ENCODE measurements around the gene PXK. TPM values are rescaled to one million over a fixed set of nuclear protein-coding genes. Genes with fewer than 3 reads are reported as not detected.

PXK gene
- total and polyA plus RNA-seq, 2 donors (not counting 1 experiment from before 2014, with no cell fraction given), result 54.6 to 65.2 TPM

- TF ChIP-seq, protein P1, sequence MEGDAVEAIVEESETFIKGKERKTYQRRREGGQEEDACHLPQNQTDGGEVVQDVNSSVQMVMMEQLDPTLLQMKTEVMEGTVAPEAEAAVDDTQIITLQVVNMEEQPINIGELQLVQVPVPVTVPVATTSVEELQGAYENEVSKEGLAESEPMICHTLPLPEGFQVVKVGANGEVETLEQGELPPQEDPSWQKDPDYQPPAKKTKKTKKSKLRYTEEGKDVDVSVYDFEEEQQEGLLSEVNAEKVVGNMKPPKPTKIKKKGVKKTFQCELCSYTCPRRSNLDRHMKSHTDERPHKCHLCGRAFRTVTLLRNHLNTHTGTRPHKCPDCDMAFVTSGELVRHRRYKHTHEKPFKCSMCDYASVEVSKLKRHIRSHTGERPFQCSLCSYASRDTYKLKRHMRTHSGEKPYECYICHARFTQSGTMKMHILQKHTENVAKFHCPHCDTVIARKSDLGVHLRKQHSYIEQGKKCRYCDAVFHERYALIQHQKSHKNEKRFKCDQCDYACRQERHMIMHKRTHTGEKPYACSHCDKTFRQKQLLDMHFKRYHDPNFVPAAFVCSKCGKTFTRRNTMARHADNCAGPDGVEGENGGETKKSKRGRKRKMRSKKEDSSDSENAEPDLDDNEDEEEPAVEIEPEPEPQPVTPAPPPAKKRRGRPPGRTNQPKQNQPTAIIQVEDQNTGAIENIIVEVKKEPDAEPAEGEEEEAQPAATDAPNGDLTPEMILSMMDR (conservative IDR thresholded peaks at IDR 0.05 in 1 of 2, IDR thresholded peaks at IDR 0.05 in 1 of 2; ENCODE audit: low read depth in 1 of 2, low read length in 2 of 2), result no peak
- no peak for TF ChIP-seq EZH2 (IDR thresholded peaks at IDR 0.05; ENCODE audit: low read length, missing control alignments)
- H2AFZ ChIP-seq (ENCODE audit: low read length), result no peak overlapping the region
- H3K36me3 ChIP-seq (ENCODE audit: control insufficient read depth, insufficient read depth, low read length), result peaks cover 3% of the 10 kb centered on the region
- H3K27ac ChIP-seq (ENCODE audit: insufficient read depth, low read length), result no peak overlapping the region
- H3K9me3 ChIP-seq (ENCODE audit: control insufficient read depth, insufficient read depth, low read depth, low read length), result no peaks in the 10 kb centered on the region
- no peak overlapping the region for H3K9ac ChIP-seq (ENCODE audit: insufficient read depth, low read length)
- H3K4me1 ChIP-seq (ENCODE audit: control insufficient read depth, extremely low read depth, insufficient read depth, low read length), result no peaks in the 10 kb centered on the region
- no peak for DNase-seq (ENCODE audit: low read depth in 2 of 2)
- H3K4me2 ChIP-seq (ENCODE audit: extremely low read depth, insufficient read depth, low read length), result no peak overlapping the region
- no peaks in the 10 kb centered on the region for H3K27me3 ChIP-seq (ENCODE audit: control insufficient read depth, insufficient read depth, low read length)
- no peaks in the 10 kb centered on the region for H4K20me1 ChIP-seq (ENCODE audit: control insufficient read depth, extremely low read depth, insufficient read depth, low read length)
- no peaks in the 10 kb centered on the region for H3K79me2 ChIP-seq (ENCODE audit: control insufficient read depth, insufficient read depth, low read length)
- no peak overlapping the region for H3K4me3 ChIP-seq (replicated peaks in 1 of 4; ENCODE audit: control extremely low read depth in 1 of 4, insufficient read depth in 1 of 4, low read depth in 3 of 4, low read length in 4 of 4)
Measured at GRCh38 chr3:58417075-58417474, 84.4 kb downstream of the PXK start.

DNA sequence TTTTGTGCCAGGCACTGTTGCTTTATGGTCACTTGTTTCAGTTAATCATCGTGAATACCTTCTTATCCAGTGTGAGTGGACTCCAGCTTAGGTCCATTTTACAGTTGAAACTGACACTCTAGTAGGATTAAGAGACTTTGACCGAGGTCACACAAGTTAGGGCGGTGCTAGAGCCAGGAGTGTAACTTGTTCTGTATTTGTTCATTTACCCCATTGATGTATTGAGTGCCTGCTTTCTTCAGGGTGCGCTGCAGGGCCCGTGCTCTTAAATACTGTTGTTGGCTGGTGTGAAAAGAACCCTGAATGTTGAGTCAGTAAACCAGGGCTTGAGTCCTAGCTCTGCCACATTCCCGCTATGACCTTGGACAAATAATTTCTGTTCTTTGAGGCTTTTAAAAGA is 85.5 kb downstream of the PXK start:
- Histone ChIP-seq H3K4me3 (replicated peaks in 1 of 4; ENCODE audit: control extremely low read depth in 1 of 4, insufficient read depth in 1 of 4, low read depth in 3 of 4, low read length in 4 of 4) (no peak overlapping the region), H3K4me1 (ENCODE audit: control insufficient read depth, extremely low read depth, insufficient read depth, low read length) (no peaks in the 10 kb centered on the region), H3K4me2 (ENCODE audit: extremely low read depth, insufficient read depth, low read length) (no peak overlapping the region), H3K9ac (ENCODE audit: insufficient read depth, low read length) (no peak overlapping the region), H4K20me1 (ENCODE audit: control insufficient read depth, extremely low read depth, insufficient read depth, low read length) (no peaks in the 10 kb centered on the region), H3K79me2 (ENCODE audit: control insufficient read depth, insufficient read depth, low read length) (no peaks in the 10 kb centered on the region), H3K27me3 (ENCODE audit: control insufficient read depth, insufficient read depth, low read length) (no peaks in the 10 kb centered on the region), H2AFZ (ENCODE audit: low read length) (no peak overlapping the region), H3K27ac (ENCODE audit: insufficient read depth, low read length) (no peak overlapping the region), H3K36me3 (ENCODE audit: control insufficient read depth, insufficient read depth, low read length) (peaks cover 4% of the 10 kb centered on the region), H3K9me3 (ENCODE audit: control insufficient read depth, insufficient read depth, low read depth, low read length) (no peaks in the 10 kb centered on the region)
- TF ChIP-seq, protein P1 (conservative IDR thresholded peaks at IDR 0.05 in 1 of 2, IDR thresholded peaks at IDR 0.05 in 1 of 2; ENCODE audit: low read depth in 1 of 2, low read length in 2 of 2), result no peak
- no peak for TF ChIP-seq EZH2 (IDR thresholded peaks at IDR 0.05; ENCODE audit: low read length, missing control alignments)
- DNase-seq (ENCODE audit: low read depth in 2 of 2), result no peak

DNA sequence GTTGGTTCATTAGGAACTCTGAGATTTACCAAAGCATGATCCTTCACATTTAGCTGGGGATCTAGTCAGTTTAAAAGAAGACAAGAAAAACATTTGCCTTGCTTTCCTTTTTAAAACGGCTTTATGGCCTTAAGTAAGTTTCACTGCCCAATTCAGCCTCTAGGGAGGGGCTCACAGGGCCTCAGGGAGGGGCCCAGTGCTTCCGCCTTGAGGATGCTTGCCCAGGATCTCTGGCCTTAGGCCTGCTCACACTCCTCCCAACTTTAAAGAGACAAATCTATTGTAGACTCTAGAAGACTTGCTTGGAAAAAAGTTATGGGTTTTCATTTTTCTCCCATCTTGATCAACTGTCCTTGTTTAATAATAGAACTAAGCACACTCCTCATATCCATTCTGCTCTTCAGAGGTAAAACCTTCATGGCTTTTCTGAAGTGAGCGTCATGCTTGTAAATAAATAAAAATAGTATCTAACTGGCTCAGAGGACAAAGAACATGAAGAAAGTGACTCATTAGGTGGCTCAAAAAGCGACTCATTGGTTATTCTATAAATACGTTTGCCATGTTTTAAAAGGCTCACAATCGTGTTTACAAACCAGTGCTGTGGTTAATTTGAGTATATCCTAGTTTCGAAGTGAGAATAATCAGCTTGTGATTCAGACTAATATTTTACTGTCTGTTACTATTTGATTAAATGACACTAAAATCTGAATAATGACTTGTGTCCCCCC is 87.3 kb downstream of the PXK start:
- peak overlapping the region; percentile 31 for H3K27ac ChIP-seq (ENCODE audit: insufficient read depth, low read length)
- no peaks in the 10 kb centered on the region for H3K27me3 ChIP-seq (ENCODE audit: control insufficient read depth, insufficient read depth, low read length)
- TF ChIP-seq EZH2 (IDR thresholded peaks at IDR 0.05; ENCODE audit: low read length, missing control alignments), result no peak
- TF ChIP-seq, protein P1 (conservative IDR thresholded peaks at IDR 0.05 in 1 of 2, IDR thresholded peaks at IDR 0.05 in 1 of 2; ENCODE audit: low read depth in 1 of 2, low read length in 2 of 2), result no peak
- H3K4me1 ChIP-seq (ENCODE audit: control insufficient read depth, extremely low read depth, insufficient read depth, low read length), result no peaks in the 10 kb centered on the region
- H3K4me3 ChIP-seq (replicated peaks in 1 of 4; ENCODE audit: control extremely low read depth in 1 of 4, insufficient read depth in 1 of 4, low read depth in 3 of 4, low read length in 4 of 4), result no peak overlapping the region
- peak in 1 of 2 donors; percentile 58 for DNase-seq (ENCODE audit: low read depth in 2 of 2)
- no peak overlapping the region for H3K9ac ChIP-seq (ENCODE audit: insufficient read depth, low read length)
- H3K79me2 ChIP-seq (ENCODE audit: control insufficient read depth, insufficient read depth, low read length), result no peaks in the 10 kb centered on the region
- H4K20me1 ChIP-seq (ENCODE audit: control insufficient read depth, extremely low read depth, insufficient read depth, low read length), result no peaks in the 10 kb centered on the region
- no peaks in the 10 kb centered on the region for H3K9me3 ChIP-seq (ENCODE audit: control insufficient read depth, insufficient read depth, low read depth, low read length)
- no peak overlapping the region for H3K4me2 ChIP-seq (ENCODE audit: extremely low read depth, insufficient read depth, low read length)
- peaks cover 5% of the 10 kb centered on the region for H3K36me3 ChIP-seq (ENCODE audit: control insufficient read depth, insufficient read depth, low read length)
- H2AFZ ChIP-seq (ENCODE audit: low read length), result no peak overlapping the region

Data from fibroblast of lung (primary cell).